ENCODE measurements around the gene WBP2. TPM values are rescaled to one million over a fixed set of nuclear protein-coding genes. Genes with fewer than 3 reads are reported as not detected.

The WBP2 gene
- total RNA-seq, 1 experiment from 2014 or later, result 25.7 TPM

- DNase-seq (ENCODE audit: low read depth), result no peak
- in situ Hi-C loops (cut with HindIII; ENCODE audit: low pct_unique_long_range_greater_than_20kb, low sequenced_read_pairs), result no loop called here
Observed at GRCh38 chr17:75849724-75850123, 5.4 kb downstream of the WBP2 start.

GRCh38 chr17:75849279-75849646 is 5.9 kb downstream of the WBP2 start:
- in situ Hi-C loops (cut with HindIII; ENCODE audit: low pct_unique_long_range_greater_than_20kb, low sequenced_read_pairs), result no loop called here
- no peak for DNase-seq (ENCODE audit: low read depth)

- DNase-seq (ENCODE audit: low read depth), result peak; percentile 39
- in situ Hi-C loops (cut with HindIII; ENCODE audit: low pct_unique_long_range_greater_than_20kb, low sequenced_read_pairs), result no loop called here
Observed at GRCh38 chr17:75848523-75849278, 6.4 kb downstream of the WBP2 start.

GRCh38 chr17:75847614-75848522 is 7.3 kb downstream of the WBP2 start:
- in situ Hi-C loops (cut with HindIII; ENCODE audit: low pct_unique_long_range_greater_than_20kb, low sequenced_read_pairs), result no loop called here
- no peak for DNase-seq (ENCODE audit: low read depth)

- in situ Hi-C loops (cut with HindIII; ENCODE audit: low pct_unique_long_range_greater_than_20kb, low sequenced_read_pairs), result no loop called here
- no peak for DNase-seq (ENCODE audit: low read depth)
Observed at GRCh38 chr17:75846692-75847613, 8.2 kb downstream of the WBP2 start.

GRCh38 chr17:75845933-75846691 is 9.0 kb downstream of the WBP2 start:
- in situ Hi-C loops (cut with HindIII; ENCODE audit: low pct_unique_long_range_greater_than_20kb, low sequenced_read_pairs), result no loop called here
- peak; percentile 32 for DNase-seq (ENCODE audit: low read depth)

- in situ Hi-C loops (cut with HindIII; ENCODE audit: low pct_unique_long_range_greater_than_20kb, low sequenced_read_pairs), result no loop called here
- DNase-seq (ENCODE audit: low read depth), result peak; percentile 93
Observed at GRCh38 chr17:75845058-75845711, 9.9 kb downstream of the WBP2 start.

GRCh38 chr17:75844530-75845057 is 10.5 kb downstream of the WBP2 start:
- DNase-seq (ENCODE audit: low read depth), result no peak

GRCh38 chr17:75843577-75844529 is 11.3 kb downstream of the WBP2 start, which contains the start of gene UNC13D:
Gene UNC13D, minus strand, starts transcription at chr17:75844404. Its CDS starts 67 bp downstream, at chr17:75844337.
- in situ Hi-C loops (cut with HindIII; ENCODE audit: low pct_unique_long_range_greater_than_20kb, low sequenced_read_pairs), result no loop called here
- peak; percentile 38 for DNase-seq (ENCODE audit: low read depth)

More at GRCh38 chr17:75844530-75845057, 10.5 kb downstream of the WBP2 start:
- in situ Hi-C loops (cut with HindIII; ENCODE audit: low pct_unique_long_range_greater_than_20kb, low sequenced_read_pairs), result no loop called here

GRCh38 chr17:75842963-75843576 is 12.1 kb downstream of the WBP2 start:
- DNase-seq (ENCODE audit: low read depth), result no peak
- in situ Hi-C loops (cut with HindIII; ENCODE audit: low pct_unique_long_range_greater_than_20kb, low sequenced_read_pairs), result no loop called here

GRCh38 chr17:75842411-75842810 is 12.7 kb downstream of the WBP2 start:
- DNase-seq (ENCODE audit: low read depth), result no peak
- in situ Hi-C loops (cut with HindIII; ENCODE audit: low pct_unique_long_range_greater_than_20kb, low sequenced_read_pairs), result no loop called here

GRCh38 chr17:75840799-75841164 is 14.4 kb downstream of the WBP2 start:
- DNase-seq (ENCODE audit: low read depth), result no peak
- in situ Hi-C loops (cut with HindIII; ENCODE audit: low pct_unique_long_range_greater_than_20kb, low sequenced_read_pairs), result no loop called here

GRCh38 chr17:75839942-75840798 is 15.0 kb downstream of the WBP2 start:
- in situ Hi-C loops (cut with HindIII; ENCODE audit: low pct_unique_long_range_greater_than_20kb, low sequenced_read_pairs), result no loop called here
- no peak for DNase-seq (ENCODE audit: low read depth)

- DNase-seq (ENCODE audit: low read depth), result no peak
- in situ Hi-C loops (cut with HindIII; ENCODE audit: low pct_unique_long_range_greater_than_20kb, low sequenced_read_pairs), result no loop called here
Observed at GRCh38 chr17:75838410-75838809, 16.7 kb downstream of the WBP2 start.

- in situ Hi-C loops (cut with HindIII; ENCODE audit: low pct_unique_long_range_greater_than_20kb, low sequenced_read_pairs), result no loop called here
- DNase-seq (ENCODE audit: low read depth), result no peak
Observed at GRCh38 chr17:75837899-75838298, 17.2 kb downstream of the WBP2 start.
